Measurements from ENCODE around the gene NLE1. TPM values are rescaled to one million over a fixed set of nuclear protein-coding genes. Genes with fewer than 3 reads are reported as not detected.
"Not testable (repeated sequence)": the region's sequence is repeated elsewhere in the genome, so short reads cannot be mapped to it uniquely, and the experiment has no call there.

Gene NLE1
- total RNA-seq, 1 donor from 2014 or later = 12.4 TPM

DNA sequence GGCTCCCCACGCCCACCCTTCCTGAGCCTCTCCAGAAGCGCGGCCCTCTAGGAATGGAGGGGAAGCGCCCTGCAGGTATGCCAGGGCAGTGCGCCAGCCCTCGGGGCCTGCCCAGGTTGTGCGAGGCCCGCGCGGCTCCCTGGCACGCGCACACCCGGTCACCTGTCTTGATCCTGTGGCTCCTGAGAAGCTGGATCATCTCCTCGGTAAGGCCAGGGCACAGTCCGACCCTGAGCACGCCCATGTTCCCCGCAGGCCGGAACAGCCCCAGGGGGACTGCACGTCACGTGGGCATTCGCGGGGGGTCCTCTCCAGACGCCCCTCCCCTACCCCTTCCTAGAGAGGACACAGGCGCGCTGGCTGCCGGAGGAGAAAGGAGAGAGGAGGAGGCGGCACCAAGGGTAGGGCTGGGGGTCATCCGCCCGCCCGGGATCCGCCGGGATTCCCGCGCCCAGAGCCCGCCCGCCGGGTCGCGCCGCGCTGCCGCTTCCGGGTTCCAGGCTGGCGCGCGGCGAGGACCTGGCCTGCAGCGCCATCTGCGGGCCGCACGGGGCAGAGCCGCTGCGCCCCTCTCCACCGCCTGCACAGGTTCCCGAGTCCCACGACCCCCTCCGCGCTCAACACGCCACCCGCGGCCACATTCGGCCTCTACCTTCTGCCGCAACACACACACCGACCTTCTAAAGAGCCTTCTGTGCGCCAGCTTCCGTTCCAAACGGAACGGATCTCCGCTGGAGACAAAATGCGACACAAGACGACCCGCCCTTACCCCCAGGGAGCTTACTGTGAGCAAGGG, 22.5 kb downstream of the NLE1 start, which contains the start of gene RAD51D:
RAD51D (minus strand) TSS at position 491 of the 796 bp plus-strand sequence; CDS start at position 244, 247 bp downstream.
- H3K4me1 ChIP-seq = no peaks in the 10 kb centered on the region
- no peaks in the 10 kb centered on the region for H3K36me3 ChIP-seq
- H3K4me2 ChIP-seq = peak within 1 kb of the TSS; percentile 83
- Mint-ChIP-seq H3K4me3 (peak within 1 kb of the TSS; percentile 95), H3K9me3 (no peaks in the 10 kb centered on the region), H3K36me3 (peaks cover 14% of the 10 kb centered on the region), H3K4me1 (peaks cover 23% of the 10 kb centered on the region), H3K27ac (peak within 1 kb of the TSS; percentile 95), H3K27me3 (ENCODE audit: insufficient read depth, low read depth) (peaks cover 11% of the 10 kb centered on the region)
- H3K27me3 ChIP-seq = peaks cover 19% of the 10 kb centered on the region
- TF ChIP-seq, protein P1, sequence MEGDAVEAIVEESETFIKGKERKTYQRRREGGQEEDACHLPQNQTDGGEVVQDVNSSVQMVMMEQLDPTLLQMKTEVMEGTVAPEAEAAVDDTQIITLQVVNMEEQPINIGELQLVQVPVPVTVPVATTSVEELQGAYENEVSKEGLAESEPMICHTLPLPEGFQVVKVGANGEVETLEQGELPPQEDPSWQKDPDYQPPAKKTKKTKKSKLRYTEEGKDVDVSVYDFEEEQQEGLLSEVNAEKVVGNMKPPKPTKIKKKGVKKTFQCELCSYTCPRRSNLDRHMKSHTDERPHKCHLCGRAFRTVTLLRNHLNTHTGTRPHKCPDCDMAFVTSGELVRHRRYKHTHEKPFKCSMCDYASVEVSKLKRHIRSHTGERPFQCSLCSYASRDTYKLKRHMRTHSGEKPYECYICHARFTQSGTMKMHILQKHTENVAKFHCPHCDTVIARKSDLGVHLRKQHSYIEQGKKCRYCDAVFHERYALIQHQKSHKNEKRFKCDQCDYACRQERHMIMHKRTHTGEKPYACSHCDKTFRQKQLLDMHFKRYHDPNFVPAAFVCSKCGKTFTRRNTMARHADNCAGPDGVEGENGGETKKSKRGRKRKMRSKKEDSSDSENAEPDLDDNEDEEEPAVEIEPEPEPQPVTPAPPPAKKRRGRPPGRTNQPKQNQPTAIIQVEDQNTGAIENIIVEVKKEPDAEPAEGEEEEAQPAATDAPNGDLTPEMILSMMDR (IDR thresholded peaks at IDR 0.05) = peak; percentile 93
- TF ChIP-seq EZH2phosphoT487 (IDR thresholded peaks at IDR 0.05) (no peak), EZH2 (IDR thresholded peaks at IDR 0.05) (peak; percentile 35)
- H3K4me3 ChIP-seq = peak within 1 kb of the TSS; percentile 76
- H3K27ac ChIP-seq = no peak within 1 kb of the TSS
- H2AFZ ChIP-seq (replicated peaks) = peak within 1 kb of the TSS; percentile 98
- H3K9ac ChIP-seq = peak within 1 kb of the TSS; percentile 45
- no peaks in the 10 kb centered on the region for H3K9me3 ChIP-seq (ENCODE audit: low read depth)
- DNase-seq (ENCODE audit: low spot score) = peak; percentile 91
- no peaks in the 10 kb centered on the region for H3K79me2 ChIP-seq (ENCODE audit: low read depth)
- H3F3A ChIP-seq (ENCODE audit: low read depth) = no peaks in the 10 kb centered on the region
- no peaks in the 10 kb centered on the region for H4K20me1 ChIP-seq (ENCODE audit: low read depth)

DNA sequence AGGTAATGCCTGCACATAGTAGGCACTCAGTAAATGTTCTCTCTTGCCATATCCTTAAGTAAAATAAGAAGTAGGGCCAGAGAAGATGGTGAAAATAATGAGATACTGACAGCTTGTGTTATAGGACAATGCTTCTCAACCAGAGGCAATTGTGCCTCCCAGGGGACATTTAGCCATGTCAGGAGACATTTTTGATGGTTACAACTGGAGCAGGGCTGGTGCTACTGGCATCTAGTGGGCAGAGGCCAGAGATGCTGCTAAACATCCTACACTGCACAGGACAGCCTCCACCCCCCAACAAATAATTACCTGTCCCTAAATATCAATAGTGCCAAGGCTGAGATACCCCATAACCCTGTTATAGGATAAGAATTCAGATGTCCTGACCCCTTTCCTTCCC, 24.1 kb downstream of the NLE1 start:
- H3K9me3 Mint-ChIP-seq = no peaks in the 10 kb centered on the region
- H3F3A ChIP-seq (ENCODE audit: low read depth) = no peaks in the 10 kb centered on the region
- H3K36me3 Mint-ChIP-seq = peaks cover 14% of the 10 kb centered on the region
- H3K4me1 Mint-ChIP-seq = peaks cover 23% of the 10 kb centered on the region
- no peak overlapping the region for H3K27ac Mint-ChIP-seq
- H3K27ac ChIP-seq = no peak overlapping the region
- no peak overlapping the region for H3K4me2 ChIP-seq
- peaks cover 9% of the 10 kb centered on the region for H3K27me3 Mint-ChIP-seq (ENCODE audit: insufficient read depth, low read depth)
- peak overlapping the region; percentile 77 for H3K4me3 Mint-ChIP-seq
- no peak overlapping the region for H3K4me3 ChIP-seq
- no peaks in the 10 kb centered on the region for H3K9me3 ChIP-seq (ENCODE audit: low read depth)
- no peaks in the 10 kb centered on the region for H3K36me3 ChIP-seq
- H3K4me1 ChIP-seq = no peaks in the 10 kb centered on the region
- H2AFZ ChIP-seq (replicated peaks) = no peak overlapping the region
- no peak for TF ChIP-seq EZH2 (IDR thresholded peaks at IDR 0.05)
- TF ChIP-seq, protein P1 (IDR thresholded peaks at IDR 0.05) = peak; percentile 5
- no peak for TF ChIP-seq EZH2phosphoT487 (IDR thresholded peaks at IDR 0.05)
- no peak overlapping the region for H3K9ac ChIP-seq
- H3K27me3 ChIP-seq = peaks cover 19% of the 10 kb centered on the region
- DNase-seq (ENCODE audit: low spot score) = no peak
- no peaks in the 10 kb centered on the region for H3K79me2 ChIP-seq (ENCODE audit: low read depth)
- no peaks in the 10 kb centered on the region for H4K20me1 ChIP-seq (ENCODE audit: low read depth)

DNA sequence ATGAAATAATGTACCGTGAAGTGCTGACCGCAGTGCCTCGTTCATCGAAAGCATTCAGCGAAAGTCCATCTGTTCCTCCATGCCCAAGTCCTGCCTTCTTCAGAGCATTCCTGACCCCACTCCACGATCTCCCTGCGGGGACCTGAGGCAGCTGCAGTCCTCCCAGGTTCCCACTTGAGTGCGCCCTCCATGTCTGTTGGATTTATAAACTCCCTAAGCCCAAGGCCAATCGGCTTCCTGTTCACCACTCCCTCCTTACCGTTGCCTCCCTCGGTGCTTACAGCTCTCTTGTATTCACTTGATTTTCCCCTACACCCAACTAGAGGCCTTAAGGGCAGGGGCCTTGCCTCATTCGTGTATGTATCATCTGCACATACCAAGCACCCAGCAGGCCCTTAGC, 25.3 kb downstream of the NLE1 start:
- Mint-ChIP-seq H3K4me1 (peaks cover 23% of the 10 kb centered on the region), H3K36me3 (peaks cover 19% of the 10 kb centered on the region), H3K27me3 (ENCODE audit: insufficient read depth, low read depth) (peaks cover 7% of the 10 kb centered on the region), H3K27ac (peak overlapping the region; percentile 5), H3K9me3 (no peaks in the 10 kb centered on the region), H3K4me3 (peak overlapping the region; percentile 31)
- no peaks in the 10 kb centered on the region for H3K4me1 ChIP-seq
- no peak overlapping the region for H3K27ac ChIP-seq
- no peak overlapping the region for H3K9ac ChIP-seq
- TF ChIP-seq, protein P1 (IDR thresholded peaks at IDR 0.05) = no peak
- TF ChIP-seq EZH2 (IDR thresholded peaks at IDR 0.05) (no peak), EZH2phosphoT487 (IDR thresholded peaks at IDR 0.05) (no peak)
- no peak overlapping the region for H2AFZ ChIP-seq (replicated peaks)
- no peaks in the 10 kb centered on the region for H3F3A ChIP-seq (ENCODE audit: low read depth)
- H3K9me3 ChIP-seq (ENCODE audit: low read depth) = no peaks in the 10 kb centered on the region
- no peaks in the 10 kb centered on the region for H4K20me1 ChIP-seq (ENCODE audit: low read depth)
- no peaks in the 10 kb centered on the region for H3K79me2 ChIP-seq (ENCODE audit: low read depth)
- no peak overlapping the region for H3K4me3 ChIP-seq
- H3K27me3 ChIP-seq = peaks cover 19% of the 10 kb centered on the region
- no peaks in the 10 kb centered on the region for H3K36me3 ChIP-seq
- H3K4me2 ChIP-seq = no peak overlapping the region
- DNase-seq (ENCODE audit: low spot score) = peak; percentile 11

DNA sequence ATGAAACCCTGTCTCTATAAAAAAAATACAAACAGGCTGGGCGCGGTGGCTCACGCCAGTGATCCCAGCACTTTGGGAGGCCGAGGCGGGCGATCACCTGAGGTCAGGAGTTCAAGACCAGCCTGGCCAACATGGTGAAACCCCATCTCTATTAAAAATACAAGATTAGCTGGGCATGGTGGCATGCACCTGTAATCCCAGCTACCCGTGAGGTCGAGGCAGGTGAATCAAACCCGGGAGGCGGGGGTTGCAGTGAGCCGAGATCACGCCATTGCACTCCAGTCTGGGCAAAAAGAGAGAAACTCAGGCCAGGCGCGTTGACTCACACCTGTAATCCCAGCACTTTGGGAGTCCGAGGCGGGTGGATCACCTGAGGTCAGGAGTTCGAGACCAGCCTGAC, 31.3 kb downstream of the NLE1 start:
- H3K27ac ChIP-seq; H3K27me3 Mint-ChIP-seq (ENCODE audit: insufficient read depth, low read depth); H3K27me3 ChIP-seq: not testable (repeated sequence)

More for the DNA sequence above, 31.3 kb downstream of the NLE1 start:
- not testable (repeated sequence) for H3K9me3 Mint-ChIP-seq; DNase-seq (ENCODE audit: low spot score); H3K27ac Mint-ChIP-seq; H3F3A ChIP-seq (ENCODE audit: low read depth); H3K9ac ChIP-seq; H4K20me1 ChIP-seq (ENCODE audit: low read depth); H3K9me3 ChIP-seq (ENCODE audit: low read depth); H3K4me1 ChIP-seq; H3K4me2 ChIP-seq; H3K4me3 Mint-ChIP-seq; H3K79me2 ChIP-seq (ENCODE audit: low read depth); H3K36me3 Mint-ChIP-seq; H3K36me3 ChIP-seq; H3K4me1 Mint-ChIP-seq; H2AFZ ChIP-seq (replicated peaks); H3K4me3 ChIP-seq
